Measurements from ENCODE around the gene MIGA2. TPM values are rescaled to one million over a fixed set of nuclear protein-coding genes. Genes with fewer than 3 reads are reported as not detected.

Gene MIGA2
- total RNA-seq, 1 experiment from 2014 or later = 23.0 TPM

- ChIA-PET POLR2A (no interaction called here), CTCF (no interaction called here)
- no TSS peak for BruUV-seq (replicated peaks)
- Histone ChIP-seq H3K9me3 (ENCODE audit: control insufficient read depth, insufficient read depth, low read depth, low read length) (no peaks in the 10 kb centered on the region), H3K27ac (ENCODE audit: low read length) (no peak overlapping the region), H3K4me3 (ENCODE audit: low read depth in 2 of 2, low read length in 2 of 2) (no peak overlapping the region), H3K4me1 (ENCODE audit: control insufficient read depth, insufficient read depth, low read length) (peaks cover 8% of the 10 kb centered on the region; the same call in 1 of the 2 replicates), H3K27me3 (ENCODE audit: control insufficient read depth, insufficient read depth, low read length) (no peaks in the 10 kb centered on the region), H3K36me3 (ENCODE audit: control insufficient read depth, insufficient read depth, low read length) (0 out of 2 replicates have a peak, but pooled peaks cover 2% of the 10 kb centered on the region)
- no peak for DNase-seq (ENCODE audit: low read depth, low spot score)
- intact Hi-C loops (cut with micrococcal nuclease; ENCODE audit: unreplicated experiment) = no loop called here
- in situ Hi-C loops (cut with HindIII; ENCODE audit: low pct_unique_long_range_greater_than_20kb, low sequenced_read_pairs) = no loop called here
- TF ChIP-seq, protein P1, sequence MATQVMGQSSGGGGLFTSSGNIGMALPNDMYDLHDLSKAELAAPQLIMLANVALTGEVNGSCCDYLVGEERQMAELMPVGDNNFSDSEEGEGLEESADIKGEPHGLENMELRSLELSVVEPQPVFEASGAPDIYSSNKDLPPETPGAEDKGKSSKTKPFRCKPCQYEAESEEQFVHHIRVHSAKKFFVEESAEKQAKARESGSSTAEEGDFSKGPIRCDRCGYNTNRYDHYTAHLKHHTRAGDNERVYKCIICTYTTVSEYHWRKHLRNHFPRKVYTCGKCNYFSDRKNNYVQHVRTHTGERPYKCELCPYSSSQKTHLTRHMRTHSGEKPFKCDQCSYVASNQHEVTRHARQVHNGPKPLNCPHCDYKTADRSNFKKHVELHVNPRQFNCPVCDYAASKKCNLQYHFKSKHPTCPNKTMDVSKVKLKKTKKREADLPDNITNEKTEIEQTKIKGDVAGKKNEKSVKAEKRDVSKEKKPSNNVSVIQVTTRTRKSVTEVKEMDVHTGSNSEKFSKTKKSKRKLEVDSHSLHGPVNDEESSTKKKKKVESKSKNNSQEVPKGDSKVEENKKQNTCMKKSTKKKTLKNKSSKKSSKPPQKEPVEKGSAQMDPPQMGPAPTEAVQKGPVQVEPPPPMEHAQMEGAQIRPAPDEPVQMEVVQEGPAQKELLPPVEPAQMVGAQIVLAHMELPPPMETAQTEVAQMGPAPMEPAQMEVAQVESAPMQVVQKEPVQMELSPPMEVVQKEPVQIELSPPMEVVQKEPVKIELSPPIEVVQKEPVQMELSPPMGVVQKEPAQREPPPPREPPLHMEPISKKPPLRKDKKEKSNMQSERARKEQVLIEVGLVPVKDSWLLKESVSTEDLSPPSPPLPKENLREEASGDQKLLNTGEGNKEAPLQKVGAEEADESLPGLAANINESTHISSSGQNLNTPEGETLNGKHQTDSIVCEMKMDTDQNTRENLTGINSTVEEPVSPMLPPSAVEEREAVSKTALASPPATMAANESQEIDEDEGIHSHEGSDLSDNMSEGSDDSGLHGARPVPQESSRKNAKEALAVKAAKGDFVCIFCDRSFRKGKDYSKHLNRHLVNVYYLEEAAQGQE (IDR thresholded peaks at IDR 0.05; ENCODE audit: insufficient read depth in 1 of 2, low read depth in 2 of 2, low read length in 1 of 2) = no peak
- TF ChIP-seq SIN3A (IDR thresholded peaks at IDR 0.05; ENCODE audit: borderline replicate concordance, insufficient read depth, low read depth, low read length) = no peak
- no peak for TF ChIP-seq POLR2AphosphoS5 (IDR thresholded peaks at IDR 0.05; ENCODE audit: low read depth, low read length)
- TF ChIP-seq, protein P2, sequence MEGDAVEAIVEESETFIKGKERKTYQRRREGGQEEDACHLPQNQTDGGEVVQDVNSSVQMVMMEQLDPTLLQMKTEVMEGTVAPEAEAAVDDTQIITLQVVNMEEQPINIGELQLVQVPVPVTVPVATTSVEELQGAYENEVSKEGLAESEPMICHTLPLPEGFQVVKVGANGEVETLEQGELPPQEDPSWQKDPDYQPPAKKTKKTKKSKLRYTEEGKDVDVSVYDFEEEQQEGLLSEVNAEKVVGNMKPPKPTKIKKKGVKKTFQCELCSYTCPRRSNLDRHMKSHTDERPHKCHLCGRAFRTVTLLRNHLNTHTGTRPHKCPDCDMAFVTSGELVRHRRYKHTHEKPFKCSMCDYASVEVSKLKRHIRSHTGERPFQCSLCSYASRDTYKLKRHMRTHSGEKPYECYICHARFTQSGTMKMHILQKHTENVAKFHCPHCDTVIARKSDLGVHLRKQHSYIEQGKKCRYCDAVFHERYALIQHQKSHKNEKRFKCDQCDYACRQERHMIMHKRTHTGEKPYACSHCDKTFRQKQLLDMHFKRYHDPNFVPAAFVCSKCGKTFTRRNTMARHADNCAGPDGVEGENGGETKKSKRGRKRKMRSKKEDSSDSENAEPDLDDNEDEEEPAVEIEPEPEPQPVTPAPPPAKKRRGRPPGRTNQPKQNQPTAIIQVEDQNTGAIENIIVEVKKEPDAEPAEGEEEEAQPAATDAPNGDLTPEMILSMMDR (IDR thresholded peaks at IDR 0.05) = no peak
- TF ChIP-seq TCF7L2 (IDR thresholded peaks at IDR 0.05; ENCODE audit: low read depth, low read length) = no peak
- ATAC-seq = no peak
These were observed 42.5 kb downstream of the MIGA2 start for GRCh38 chr9:129078691-129079503.

GRCh38 chr9:129079829-129080228 lies 43.4 kb downstream of the MIGA2 start:
- H3K36me3 ChIP-seq (ENCODE audit: control insufficient read depth, insufficient read depth, low read length) = 0 out of 2 replicates have a peak, but pooled peaks cover 2% of the 10 kb centered on the region
- peak overlapping the region; percentile 70; the same call in 1 of the 2 replicates for H3K27ac ChIP-seq (ENCODE audit: low read length)
- TF ChIP-seq POLR2AphosphoS5 (IDR thresholded peaks at IDR 0.05; ENCODE audit: low read depth, low read length) (no peak), SIN3A (IDR thresholded peaks at IDR 0.05; ENCODE audit: borderline replicate concordance, insufficient read depth, low read depth, low read length) (no peak), TCF7L2 (IDR thresholded peaks at IDR 0.05; ENCODE audit: low read depth, low read length) (no peak)
- TF ChIP-seq, protein P1 (IDR thresholded peaks at IDR 0.05; ENCODE audit: insufficient read depth in 1 of 2, low read depth in 2 of 2, low read length in 1 of 2) = no peak
- TF ChIP-seq, protein P2 (IDR thresholded peaks at IDR 0.05) = no peak
- intact Hi-C loops (cut with micrococcal nuclease; ENCODE audit: unreplicated experiment) (no loop called here), in situ Hi-C loops (cut with HindIII; ENCODE audit: low pct_unique_long_range_greater_than_20kb, low sequenced_read_pairs) (no loop called here)
- ATAC-seq (no peak), DNase-seq (ENCODE audit: low read depth, low spot score) (no peak)
- peaks cover 8% of the 10 kb centered on the region; the same call in 1 of the 2 replicates for H3K4me1 ChIP-seq (ENCODE audit: control insufficient read depth, insufficient read depth, low read length)
- no peaks in the 10 kb centered on the region for H3K27me3 ChIP-seq (ENCODE audit: control insufficient read depth, insufficient read depth, low read length)
- no TSS peak for BruUV-seq (replicated peaks)
- H3K9me3 ChIP-seq (ENCODE audit: control insufficient read depth, insufficient read depth, low read depth, low read length) = no peaks in the 10 kb centered on the region
- ChIA-PET POLR2A (no interaction called here), CTCF (no interaction called here)
- H3K4me3 ChIP-seq (ENCODE audit: low read depth in 2 of 2, low read length in 2 of 2) = peak overlapping the region; percentile 75 to 86

Data from Panc1 (cell line).